CMK (cell line): ENCODE data around the gene CLIC3.
A peak's percentile ranks its signal among the peaks of the same experiment; 100 is the strongest.

ENCODE experiments used
- DNase-seq: peaks from one replicate; pipeline ENCODE4 v3.0.0-alpha.2; 2010; ENCODE audit warnings: low read depth

CLIC3 gene

DNA sequence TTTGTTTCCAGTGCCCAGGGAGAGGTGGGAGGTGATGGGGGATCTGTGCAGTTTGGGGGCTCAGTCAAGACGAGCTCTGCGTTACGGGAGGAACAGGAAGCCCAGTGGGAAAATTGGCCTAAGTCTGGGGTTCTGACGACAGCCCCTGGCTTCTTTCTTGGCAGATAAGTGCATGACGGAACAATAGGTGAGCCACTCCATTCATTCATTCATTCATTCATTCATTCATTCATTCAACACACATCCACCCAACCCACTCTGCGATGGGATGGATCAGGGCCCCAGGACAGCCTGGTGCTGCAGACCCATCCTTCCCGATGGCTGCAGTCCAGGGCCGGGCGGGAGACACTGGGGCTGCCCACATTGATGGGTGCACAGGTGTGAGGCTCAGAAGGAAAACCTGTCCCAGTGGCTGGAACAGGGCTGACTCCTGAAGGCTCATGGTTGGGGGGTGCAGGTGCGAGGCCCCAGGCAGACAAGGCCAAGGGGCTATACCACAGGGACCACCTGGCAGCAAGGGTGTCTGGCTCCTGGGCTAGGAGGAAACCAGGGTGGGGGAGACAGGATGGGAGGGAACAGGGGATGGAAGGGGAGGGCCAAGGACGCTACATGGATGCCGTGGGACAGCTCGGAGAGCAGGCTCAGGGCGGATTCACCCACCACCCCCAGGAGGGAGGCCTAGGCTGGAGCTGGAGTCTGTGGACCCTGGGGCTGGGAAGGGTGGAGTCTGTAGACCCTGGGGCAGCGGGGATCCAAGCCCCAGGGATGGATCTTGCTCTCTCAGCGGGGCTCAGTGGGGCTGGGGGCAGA lies 15.5 kb downstream of the CLIC3 start:
- DNase-seq: no peak

- no peak for DNase-seq
These were observed 16.4 kb downstream of the CLIC3 start for GRCh38 chr9:136979769-136980587.

- DNase-seq: no peak
These were observed 17.4 kb downstream of the CLIC3 start for GRCh38 chr9:136978865-136979544.

- DNase-seq: peak; percentile 53
These were observed 18.1 kb downstream of the CLIC3 start for GRCh38 chr9:136978073-136978864.

- no peak for DNase-seq
These were observed 18.7 kb downstream of the CLIC3 start for GRCh38 chr9:136977649-136978072.

- DNase-seq: no peak
These were observed 19.1 kb downstream of the CLIC3 start, which contains the start of gene PTGDS for GRCh38 chr9:136977223-136977622. TSS of gene PTGDS (plus strand) at chr9:136977504. CDS start at chr9:136977579, 75 bp downstream.

- peak; percentile 87 for DNase-seq
These were observed 20.7 kb downstream of the CLIC3 start for GRCh38 chr9:136975644-136976043.

DNA sequence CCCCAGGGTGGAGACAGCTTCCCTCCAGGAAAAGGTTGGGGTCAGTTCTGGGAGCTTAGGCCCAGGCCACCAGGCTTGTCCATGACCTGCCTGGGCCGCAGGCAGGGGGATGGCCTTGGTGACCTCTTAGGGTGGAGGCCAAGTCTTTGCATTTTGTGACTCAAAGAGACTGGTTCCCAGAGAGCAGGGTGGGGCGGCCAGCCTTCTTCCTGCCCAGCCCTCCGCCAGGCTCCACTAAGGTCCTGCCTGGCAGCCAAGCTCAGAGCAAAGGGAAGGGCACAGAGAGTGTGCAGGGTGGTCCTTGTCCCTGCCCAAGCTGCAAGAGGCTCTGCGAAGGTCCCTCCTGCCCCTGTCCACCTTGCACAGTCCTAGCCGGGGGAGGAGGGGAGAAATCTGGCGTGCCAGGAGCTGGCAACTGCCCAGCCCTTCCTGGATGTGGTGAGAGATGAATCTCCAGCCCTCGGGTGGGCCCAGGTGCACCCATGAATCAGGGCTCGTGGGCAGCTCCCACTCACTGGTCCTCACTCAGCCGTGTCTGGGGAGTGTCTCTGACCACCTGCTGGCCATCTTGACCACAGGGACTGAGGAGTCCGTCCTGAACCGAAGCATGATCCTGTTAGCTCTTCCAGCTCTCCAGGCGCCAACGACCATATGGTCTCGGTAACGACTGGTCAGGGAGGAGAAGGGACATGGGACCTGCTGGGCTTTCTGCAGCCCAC lies 21.4 kb downstream of the CLIC3 start:
- no peak for DNase-seq

DNA sequence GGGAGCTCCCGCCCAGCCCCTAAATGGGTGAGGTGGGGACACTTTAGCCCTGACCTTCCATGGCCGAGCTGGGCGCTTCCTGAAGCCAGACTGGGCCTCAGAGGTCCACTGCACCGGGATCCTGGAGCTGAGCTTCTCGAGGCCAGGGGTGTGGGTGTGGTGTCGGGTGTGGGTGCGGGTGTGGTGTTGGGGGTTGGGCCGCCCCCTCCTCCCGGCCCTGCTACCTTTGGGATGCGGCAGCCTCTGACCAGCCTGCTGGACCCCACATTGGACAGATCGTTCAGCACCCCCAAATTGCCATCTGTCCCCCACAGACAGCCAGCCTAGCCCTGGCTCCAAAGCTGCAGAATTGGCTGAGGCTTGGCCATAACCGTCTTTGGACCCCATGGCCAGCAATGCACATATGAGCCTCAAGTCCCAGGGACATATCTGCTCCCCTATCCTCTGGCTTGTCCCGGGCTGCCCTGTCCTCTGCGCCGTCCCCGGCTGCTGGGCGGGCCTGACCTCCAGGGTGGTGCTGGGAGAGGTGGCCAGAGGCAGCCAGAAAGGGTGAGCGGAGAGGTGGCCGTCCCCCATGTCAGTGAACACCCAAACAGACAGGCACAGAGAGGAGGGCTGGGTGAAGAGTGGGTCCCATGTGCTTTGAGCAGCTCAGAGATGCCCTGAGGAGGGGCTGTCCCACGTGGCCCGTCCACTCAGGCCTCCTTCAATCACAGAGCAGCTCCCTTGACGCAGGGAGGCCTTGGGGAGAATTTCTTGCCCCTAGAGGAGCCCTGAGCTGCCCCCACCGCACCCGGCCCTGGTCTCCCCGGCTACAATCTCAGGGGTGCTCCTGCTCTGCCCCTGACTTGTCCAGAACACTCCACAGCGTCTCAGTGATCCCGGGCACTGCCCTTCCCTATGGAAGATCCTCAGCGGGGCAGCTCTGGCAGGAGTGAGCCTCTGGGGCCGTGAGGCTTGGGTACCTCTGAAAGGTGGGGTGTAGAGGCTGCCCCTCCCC lies 22.4 kb downstream of the CLIC3 start:
- DNase-seq: no peak

- DNase-seq: no peak
These were observed 23.6 kb downstream of the CLIC3 start for GRCh38 chr9:136972743-136973142.

GRCh38 chr9:136972335-136972734 lies 24.0 kb downstream of the CLIC3 start:
- DNase-seq: no peak

- no peak for DNase-seq
These were observed 24.6 kb downstream of the CLIC3 start for GRCh38 chr9:136971746-136972145.

- no peak for DNase-seq
These were observed 26.0 kb downstream of the CLIC3 start for GRCh38 chr9:136970361-136970760.

DNA sequence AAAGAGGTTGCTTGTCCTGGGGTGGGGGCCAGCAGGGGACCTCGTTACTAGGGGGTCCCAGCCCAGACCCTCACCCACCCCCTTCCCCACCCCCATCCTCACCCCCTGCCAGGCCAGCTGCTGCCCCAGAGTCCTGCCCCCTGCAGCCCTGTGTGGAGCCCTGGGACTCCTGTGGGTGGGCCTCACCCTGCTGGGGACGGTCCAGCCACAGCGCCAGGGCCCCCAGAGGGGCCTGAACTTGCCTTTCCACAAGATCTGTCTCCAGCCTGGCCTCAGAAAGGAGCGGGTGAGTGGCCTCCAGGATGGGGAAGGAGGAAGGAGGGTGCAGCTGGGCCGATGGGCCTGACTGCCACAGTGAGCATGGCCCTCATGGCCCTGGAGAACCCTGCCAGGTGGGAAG lies 26.6 kb downstream of the CLIC3 start:
- DNase-seq: no peak

DNA sequence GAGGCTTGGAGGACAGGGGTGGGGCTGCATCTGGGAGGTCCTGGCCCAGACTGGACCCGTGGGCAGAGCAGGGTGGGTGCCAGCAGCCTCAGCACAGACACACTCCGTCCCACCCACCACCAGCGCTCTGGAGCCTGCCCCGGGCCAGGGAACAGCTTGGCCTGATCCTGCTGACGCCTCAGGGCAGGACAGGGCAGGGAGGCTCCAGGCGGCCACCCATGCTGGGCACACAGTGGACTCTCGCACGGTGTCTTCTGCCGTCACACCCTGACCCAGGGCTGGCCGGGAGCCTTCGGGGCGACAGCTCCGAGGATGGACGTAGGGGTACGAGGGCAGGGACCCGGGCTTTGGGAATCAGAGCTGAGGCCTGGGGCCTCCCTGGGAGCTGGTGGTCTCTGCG lies 27.2 kb downstream of the CLIC3 start:
- DNase-seq: no peak

GRCh38 chr9:136968333-136969127 lies 27.8 kb downstream of the CLIC3 start:
- no peak for DNase-seq

DNA sequence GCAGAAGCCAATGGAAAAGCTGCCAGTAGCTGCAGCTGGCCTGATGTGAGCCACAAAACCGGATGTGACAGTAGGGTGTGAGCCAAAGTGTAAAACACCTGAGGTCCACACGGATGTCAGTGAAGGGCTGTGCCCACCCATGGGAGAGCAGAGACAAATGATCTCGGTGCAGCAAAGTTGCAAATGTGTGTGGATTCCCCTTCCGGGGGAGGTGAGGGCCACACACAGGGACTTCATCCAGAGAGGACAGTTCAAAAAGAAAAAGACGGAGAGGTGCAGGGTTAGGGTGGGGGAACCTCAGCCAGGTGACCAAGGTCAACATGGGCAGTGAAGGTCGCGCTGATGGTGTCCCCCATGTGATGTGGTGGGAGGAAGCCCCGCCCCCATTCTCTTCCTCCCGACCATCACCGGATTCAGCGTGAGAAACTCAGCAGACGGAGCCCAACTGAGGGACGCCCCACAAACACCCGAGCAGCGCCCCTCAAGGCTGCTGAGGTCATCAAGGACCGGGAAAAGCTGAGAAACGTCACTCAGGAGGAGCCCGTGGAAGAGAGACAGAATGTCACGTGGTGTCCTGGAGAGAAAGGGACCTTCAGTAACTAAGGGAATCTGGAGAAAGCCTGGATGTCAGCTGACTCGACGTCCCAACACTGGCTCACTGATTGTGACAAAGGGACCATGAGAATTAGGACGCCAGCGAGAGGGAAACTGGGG lies 30.4 kb downstream of the CLIC3 start:
- no peak for DNase-seq

DNA sequence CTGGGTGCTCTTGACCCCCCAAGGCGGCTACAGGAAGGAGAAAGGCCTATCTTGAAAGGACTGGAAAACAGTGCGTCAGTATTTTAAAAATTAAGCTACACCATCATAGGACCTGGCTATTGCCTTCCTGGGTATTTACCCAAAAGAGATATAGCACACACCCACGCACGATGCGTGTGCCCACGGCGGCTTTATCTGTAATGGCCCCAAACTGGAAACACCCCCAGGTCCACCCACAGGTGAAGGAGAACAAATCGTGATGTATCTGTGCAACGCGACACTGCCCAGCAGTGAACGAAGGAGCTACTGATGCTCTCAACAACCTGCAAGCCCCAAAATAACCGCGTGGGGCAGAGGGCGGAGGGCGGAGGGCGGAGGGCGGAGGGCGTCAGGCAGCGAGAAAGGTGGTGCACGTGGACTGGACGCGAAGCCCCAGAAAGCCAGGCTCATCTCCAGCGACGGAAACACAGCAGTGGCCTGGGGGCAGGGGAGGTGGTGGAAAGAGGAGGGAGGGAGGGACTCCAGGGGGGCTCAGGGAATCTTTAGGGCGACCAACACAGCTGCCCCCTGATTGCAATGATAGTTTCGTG lies 31.4 kb downstream of the CLIC3 start:
- no peak for DNase-seq
